HepG2 (cell line): ENCODE results near the gene GAS6. TPM values are rescaled to one million over a fixed set of nuclear protein-coding genes. Genes with fewer than 3 reads are reported as not detected.
A peak's percentile ranks its signal among the peaks of the same experiment; 100 is the strongest.

Experiments
- ATAC-seq: fragments of 200-7000 bp; cut with Tn5 transposase; 3 replicates; pipeline ENCODE4 v1.9.1; 2020; ENCODE audit warnings: mild to moderate bottlenecking, moderate library complexity
- BruUV-seq: library from RNA; stranded (reverse); fragments of 400-500 nt; replicated peaks from 2 replicates; lab custom pipeline; 2021; lab: Mats Ljungman, UMichigan
- CTCF ChIA-PET: fragments of 300-600 bp; formaldehyde crosslinking; extraction: SDS; loops from one replicate; lab custom pipeline; 2021; ENCODE audit warnings: low total read pairs, inconsistent platforms, low intra/inter-chr PET ratio; lab: Yijun Ruan, JAX
- POLR2A ChIA-PET: fragments of 350-600 bp; sonication (Branson Sonifier 250); formaldehyde crosslinking; loops from one replicate; lab custom pipeline; 2020; ENCODE audit warnings: antibody characterized with exemption, inconsistent platforms; lab: Yijun Ruan, JAX
- DNase-seq: peaks from one replicate; pipeline ENCODE4 v3.0.0-alpha.2; 2015; ENCODE audit warnings: low spot score
- FAIRE-seq: peaks from 3 replicates; lab custom pipeline; 2011; peaks lifted over from hg19 to GRCh38; lab: Jason Lieb, UNC
- H2AFZ ChIP-seq: one replicate; pipeline ENCODE4 v1.6.1; 2011; ENCODE audit warnings: low read length, inconsistent platforms
- H3K27ac ChIP-seq: fragments of 300-600 bp; 3 replicates; pipeline ENCODE4 v1.8.0; 2011; ENCODE audit warnings: mixed run types, mild to moderate bottlenecking, mixed read lengths, low read length, inconsistent platforms; ENCODE audit not compliant: insufficient read depth; ENCODE audit errors: extremely low read length
- H3K27me3 ChIP-seq, 2 experiments: fragments of 200-600 bp in 1 of 2; 2 replicates in 1 of 2; 3 replicates in 1 of 2; pipeline versions ENCODE4 v1.6.0 to v1.8.0; 2011; ENCODE audit warnings: low read length in 2 of 2, mild to moderate bottlenecking in 2 of 2, moderate library complexity in 2 of 2, inconsistent platforms in 1 of 2; ENCODE audit not compliant: insufficient read depth in 2 of 2, control insufficient read depth in 1 of 2
- H3K36me3 ChIP-seq, 2 experiments: fragments of 200-600 bp in 1 of 2; replicated peaks in 1 of 2; 2 replicates in 1 of 2; 3 replicates in 1 of 2; pipeline versions ENCODE4 v1.5.1 to v1.8.0; 2011; ENCODE audit warnings: low read length in 2 of 2, inconsistent platforms in 1 of 2; ENCODE audit not compliant: insufficient read depth in 2 of 2, control insufficient read depth in 1 of 2
- H3K4me1 ChIP-seq: 2 replicates; pipeline ENCODE4 v1.5.1; 2012; ENCODE audit warnings: low read length, inconsistent platforms; ENCODE audit not compliant: insufficient read depth
- H3K4me2 ChIP-seq: 2 replicates; pipeline ENCODE4 v1.6.0; 2011; ENCODE audit warnings: low read depth, low read length, inconsistent platforms
- H3K4me3 ChIP-seq, 3 experiments: fragments of 200-600 bp in 1 of 3; sonication (generic), shearing (Covaris generic) in 1 of 3; replicated peaks in 1 of 3; 2 replicates each; pipeline ENCODE4 v1.5.1; 2011 to 2016; ENCODE audit warnings: low read length in 3 of 3, inconsistent platforms in 2 of 3, low read depth in 2 of 3, mild to moderate bottlenecking in 2 of 3, control low read depth in 1 of 3, mixed read lengths in 1 of 3; ENCODE audit not compliant: insufficient read depth in 1 of 3
- H3K79me2 ChIP-seq: one replicate; pipeline ENCODE4 v1.6.1; 2011; ENCODE audit warnings: low read length, inconsistent platforms; ENCODE audit not compliant: insufficient read depth
- H3K9ac ChIP-seq: 2 replicates; pipeline ENCODE4 v1.6.0; 2011; ENCODE audit warnings: mild to moderate bottlenecking, low read depth, low read length, inconsistent platforms; ENCODE audit not compliant: insufficient read depth
- H3K9me3 ChIP-seq: 2 replicates; pipeline ENCODE4 v1.5.1; 2012; ENCODE audit warnings: mild to moderate bottlenecking, low read length
- H4K20me1 ChIP-seq: 2 replicates; pipeline ENCODE4 v1.6.0; 2011; ENCODE audit warnings: inconsistent platforms, mild to moderate bottlenecking, low read length, moderate library complexity; ENCODE audit not compliant: insufficient read depth
- CREM ChIP-seq, 2 experiments: sonication (generic) in 1 of 2; formaldehyde crosslinking in 1 of 2; IDR thresholded peaks; 2 replicates each; pipeline versions ENCODE4 v1.4.0 to v1.6.1; 2016 to 2020; ENCODE audit warnings: antibody characterized with exemption in 1 of 2, mild to moderate bottlenecking in 1 of 2, missing genetic modification reagents in 1 of 2
- HHEX ChIP-seq: IDR thresholded peaks from 2 replicates; pipeline ENCODE4 v1.6.1; 2016; ENCODE audit warnings: control low read depth
- HMGXB4 ChIP-seq, 2 experiments: sonication (generic) in 1 of 2; formaldehyde crosslinking in 1 of 2; IDR thresholded peaks; 2 replicates each; pipeline versions ENCODE4 v1.4.0 to v1.6.1; 2018 to 2020; ENCODE audit warnings: missing genetic modification reagents in 2 of 2, borderline replicate concordance in 1 of 2, low read depth in 1 of 2, mild to moderate bottlenecking in 1 of 2, missing biosample characterization in 1 of 2
- SMAD1 ChIP-seq: sonication (generic); formaldehyde crosslinking; IDR thresholded peaks from 2 replicates; pipeline ENCODE4 v1.4.0; 2020; ENCODE audit warnings: missing genetic modification reagents, low read depth, mild to moderate bottlenecking, borderline replicate concordance
- TP53 ChIP-seq: sonication (generic); formaldehyde crosslinking; conservative IDR thresholded peaks from 2 replicates; pipeline ENCODE4 v1.4.0; 2020; ENCODE audit warnings: missing genetic modification reagents
- ZBTB42 ChIP-seq: sonication (generic); formaldehyde crosslinking; IDR thresholded peaks from 2 replicates; pipeline ENCODE4 v1.5.0; 2020; ENCODE audit warnings: mild to moderate bottlenecking, missing genetic modification reagents
- ZNF460 ChIP-seq: sonication (generic); formaldehyde crosslinking; IDR thresholded peaks from 2 replicates; pipeline ENCODE4 v1.5.1; 2020; ENCODE audit warnings: missing genetic modification reagents, mild to moderate bottlenecking, borderline replicate concordance
- ZNF672 ChIP-seq: sonication (generic); formaldehyde crosslinking; IDR thresholded peaks from 2 replicates; pipeline ENCODE4 v1.8.1; 2022; ENCODE audit warnings: missing genetic modification reagents
- ZNF784 ChIP-seq: sonication (generic); formaldehyde crosslinking; IDR thresholded peaks from 2 replicates; pipeline ENCODE4 v1.5.1; 2020; ENCODE audit warnings: missing genetic modification reagents, mild to moderate bottlenecking, borderline replicate concordance
- ZSCAN31 ChIP-seq: sonication (generic); formaldehyde crosslinking; IDR thresholded peaks from 2 replicates; pipeline ENCODE4 v1.5.0; 2020; ENCODE audit warnings: low read depth, mild to moderate bottlenecking, missing genetic modification reagents
- WGBS: methylation state at CpG from one replicate; pipeline ENCODE4 v1.1.6; 2017; ENCODE audit warnings: low lambda C conversion rate; 5-methylcytosine and 5-hydroxymethylcytosine counted together
- in situ Hi-C: cut with HindIII; loops from 2 replicates; pipeline ENCODE4 v1.10.0; 2017; ENCODE audit warnings: low pct_unique_long_range_greater_than_20kb; ENCODE audit not compliant: extremely low pct_ligation_motif_present
- intact Hi-C: fragments of 100-400 bp; cut with micrococcal nuclease; formaldehyde crosslinking; loops from one replicate; pipeline ENCODE4 v1.10.0; 2022; ENCODE audit not compliant: unreplicated experiment
- polyA plus RNA-seq, 8 experiments: library from polyadenylated mRNA; depleted of rRNA in 3 of 8; stranded (reverse) in 7 of 8; unstranded in 1 of 8; fragments of >200 nt; fragmentation: Illumina TruSeq in 4 of 8; extraction: Trizol in 4 of 8; gene quantifications; 2 replicates each; pipeline versions ENCODE4 v1.2.1 to v1.2.3, GENCODE V29; 2011 to 2016; ENCODE audit warnings: low read depth in 4 of 8, missing spikeins in 1 of 8, mixed read lengths in 1 of 8; ENCODE audit not compliant: insufficient read depth in 1 of 8
- total RNA-seq, 5 experiments: library from RNA; depleted of rRNA; stranded (reverse); fragments of >200 nt; fragmentation: Illumina TruSeq; extraction: Trizol; gene quantifications; 2 replicates each; pipeline ENCODE4 v1.2.3, GENCODE V29; 2016; ENCODE audit warnings: low read depth in 1 of 5
- TF ChIP-seq, protein P1 (sequence below): sonication (generic); formaldehyde crosslinking; IDR thresholded peaks from 2 replicates; pipeline ENCODE4 v1.4.0; 2020; ENCODE audit warnings: mild to moderate bottlenecking, missing genetic modification reagents
- TF ChIP-seq, protein P2 (sequence below): sonication (generic); formaldehyde crosslinking; conservative IDR thresholded peaks from 2 replicates; pipeline ENCODE4 v1.4.0; 2020; ENCODE audit warnings: missing genetic modification reagents

GAS6 gene
- total and polyA plus RNA-seq, 2 of the 13 experiments (the other 11 are each of a cell fraction or from before 2014, with no cell fraction given) = 0.09 to 0.24 TPM

- TF ChIP-seq ZSCAN31 (CRISPR knock-in tag) (no peak), SMAD1 (CRISPR knock-in tag) (no peak), ZNF784 (CRISPR knock-in tag) (no peak), ZNF672 (no peak), ZBTB42 (CRISPR knock-in tag) (no peak)
Observed at GRCh38 chr13:113793718-113794085, 70.2 kb downstream of the GAS6 start (continued).

- H3K9ac ChIP-seq = no peak overlapping the region
- in situ Hi-C loops = no loop called here
- no peaks in the 10 kb centered on the region for H3K36me3 ChIP-seq
- no peak overlapping the region for H2AFZ ChIP-seq
- no TSS peak for BruUV-seq
- TF ChIP-seq SMAD1 (CRISPR knock-in tag) = no peak
- TF ChIP-seq ZNF460 = no peak
- TF ChIP-seq CREM (IDR thresholded peaks at IDR 0.05) = no peak
- no peak for TF ChIP-seq CREM (CRISPR knock-in tag; IDR thresholded peaks at IDR 0.05)
- no peak for TF ChIP-seq TP53 (CRISPR knock-in tag)
- TF ChIP-seq, protein P1, sequence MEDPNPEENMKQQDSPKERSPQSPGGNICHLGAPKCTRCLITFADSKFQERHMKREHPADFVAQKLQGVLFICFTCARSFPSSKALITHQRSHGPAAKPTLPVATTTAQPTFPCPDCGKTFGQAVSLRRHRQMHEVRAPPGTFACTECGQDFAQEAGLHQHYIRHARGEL (CRISPR knock-in tag) = no peak
- no peak for TF ChIP-seq HMGXB4 (CRISPR knock-in tag; IDR thresholded peaks at IDR 0.05; ENCODE audit: borderline replicate concordance in 1 of 2, low read depth in 1 of 2)
- TF ChIP-seq, protein P2, sequence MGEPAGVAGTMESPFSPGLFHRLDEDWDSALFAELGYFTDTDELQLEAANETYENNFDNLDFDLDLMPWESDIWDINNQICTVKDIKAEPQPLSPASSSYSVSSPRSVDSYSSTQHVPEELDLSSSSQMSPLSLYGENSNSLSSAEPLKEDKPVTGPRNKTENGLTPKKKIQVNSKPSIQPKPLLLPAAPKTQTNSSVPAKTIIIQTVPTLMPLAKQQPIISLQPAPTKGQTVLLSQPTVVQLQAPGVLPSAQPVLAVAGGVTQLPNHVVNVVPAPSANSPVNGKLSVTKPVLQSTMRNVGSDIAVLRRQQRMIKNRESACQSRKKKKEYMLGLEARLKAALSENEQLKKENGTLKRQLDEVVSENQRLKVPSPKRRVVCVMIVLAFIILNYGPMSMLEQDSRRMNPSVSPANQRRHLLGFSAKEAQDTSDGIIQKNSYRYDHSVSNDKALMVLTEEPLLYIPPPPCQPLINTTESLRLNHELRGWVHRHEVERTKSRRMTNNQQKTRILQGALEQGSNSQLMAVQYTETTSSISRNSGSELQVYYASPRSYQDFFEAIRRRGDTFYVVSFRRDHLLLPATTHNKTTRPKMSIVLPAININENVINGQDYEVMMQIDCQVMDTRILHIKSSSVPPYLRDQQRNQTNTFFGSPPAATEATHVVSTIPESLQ (CRISPR knock-in tag) = no peak
- TF ChIP-seq HHEX = no peak
- TF ChIP-seq, all 625 proteins: peak for 0
- FAIRE-seq = no peak
- DNase-seq = no peak
- H3K9me3 ChIP-seq = no peaks in the 10 kb centered on the region
- CTCF ChIA-PET = no interaction called here
- intact Hi-C loops = no loop called here
- no peak overlapping the region for H3K4me3 ChIP-seq
- peak; percentile 19; the same call in 2 of the 3 replicates for ATAC-seq
- WGBS = 41% methylated on average over 27 of the region's 33 CpGs
- H4K20me1 ChIP-seq = no peaks in the 10 kb centered on the region
- H3K79me2 ChIP-seq = no peaks in the 10 kb centered on the region
- peaks cover 7% of the 10 kb centered on the region; the same call in 1 of the 2 replicates for H3K4me1 ChIP-seq
- H3K4me2 ChIP-seq = no peak overlapping the region
- peaks cover 2 to 43% of the 10 kb centered on the region in 2 experiments; a peak in 3 of 5 replicates for H3K27me3 ChIP-seq
- POLR2A ChIA-PET = no interaction called here
- no peak overlapping the region for H3K27ac ChIP-seq
Observed at GRCh38 chr13:113792886-113793717, 70.8 kb downstream of the GAS6 start.
